SIG-M5 treated with dmso at 0.1 percent for 504 hours (cell line): ENCODE measurements around the gene ATRN.
"Not testable (repeated sequence)": the region's sequence is repeated elsewhere in the genome, so short reads cannot be mapped to it uniquely, and the experiment has no call there.

Experiments
- DNase-seq: peaks from one replicate; lab custom pipeline; 2025; ENCODE audit not compliant: unreplicated experiment; lab: John Stamatoyannopoulos, UW

ATRN gene

GRCh38 chr20:3470627-3471396 lies at the start of gene ATRN:
TSS of gene ATRN (plus strand) at chr20:3471018. CDS start at chr20:3471108, 90 bp downstream.
- DNase-seq, result peak; percentile 77

- no peak for DNase-seq
These were observed 48.8 kb upstream of the ATRN start for GRCh38 chr20:3421985-3422384.

- no peak for DNase-seq
These were observed 47.7 kb upstream of the ATRN start for GRCh38 chr20:3423126-3423525.

- not testable (repeated sequence) for DNase-seq
These were observed 44.1 kb upstream of the ATRN start for GRCh38 chr20:3426766-3427165.

- DNase-seq, result peak; percentile 92
These were observed 40.3 kb upstream of the ATRN start for GRCh38 chr20:3430376-3431069.

- DNase-seq, result no peak
These were observed 39.7 kb upstream of the ATRN start for GRCh38 chr20:3431109-3431508.

GRCh38 chr20:3432844-3433243 lies 38.0 kb upstream of the ATRN start:
- DNase-seq, result no peak

- DNase-seq, result no peak
These were observed 37.1 kb upstream of the ATRN start for GRCh38 chr20:3433744-3434143.

GRCh38 chr20:3434232-3434631 lies 36.6 kb upstream of the ATRN start:
- DNase-seq, result peak; percentile 71

GRCh38 chr20:3436864-3437574 lies 33.8 kb upstream of the ATRN start:
- no peak for DNase-seq

- peak; percentile 33 for DNase-seq
These were observed 24.0 kb upstream of the ATRN start for GRCh38 chr20:3446779-3447178.

GRCh38 chr20:3447321-3447720 lies 23.5 kb upstream of the ATRN start:
- peak; percentile 57 for DNase-seq

GRCh38 chr20:3449319-3449718 lies 21.5 kb upstream of the ATRN start:
- DNase-seq, result no peak

- DNase-seq, result no peak
These were observed 18.7 kb upstream of the ATRN start for GRCh38 chr20:3452136-3452535.

- no peak for DNase-seq
These were observed 18.1 kb upstream of the ATRN start for GRCh38 chr20:3452690-3453089.

GRCh38 chr20:3454831-3455230 lies 16.0 kb upstream of the ATRN start:
- no peak for DNase-seq

- DNase-seq, result no peak
These were observed 14.2 kb upstream of the ATRN start for GRCh38 chr20:3456648-3457047.

- no peak for DNase-seq
These were observed 10.9 kb upstream of the ATRN start for GRCh38 chr20:3459881-3460307.

- no peak for DNase-seq
These were observed 9.5 kb upstream of the ATRN start for GRCh38 chr20:3461211-3461771.

- DNase-seq, result no peak
These were observed 8.7 kb upstream of the ATRN start for GRCh38 chr20:3461911-3462677.

GRCh38 chr20:3464166-3464565 lies 6.7 kb upstream of the ATRN start:
- DNase-seq, result no peak
